Stimulated activated naive CD8-positive, alpha-beta T cell treated with anti-CD3 and anti-CD28 coated beads, Interleukin-15, Interleukin-2, amounts not matched to agents 100 ng/mL and 50 ng/mL, for 24 hours (primary cell): ENCODE results near the gene USO1.
"Not testable (repeated sequence)": the region's sequence is repeated elsewhere in the genome, so short reads cannot be mapped to it uniquely, and the experiment has no call there.

Source experiments
- H3K27ac Mint-ChIP-seq: one replicate; pipeline ENCODE4 v1.8.0; 2021; ENCODE audit warnings: mild to moderate bottlenecking, mixed read lengths
- H3K27me3 Mint-ChIP-seq: one replicate; pipeline ENCODE4 v1.8.0; 2021; ENCODE audit warnings: mixed read lengths
- H3K36me3 Mint-ChIP-seq: one replicate; pipeline ENCODE4 v1.8.0; 2021; ENCODE audit warnings: low read depth, mixed read lengths
- H3K4me1 Mint-ChIP-seq: one replicate; pipeline ENCODE4 v1.8.0; 2021; ENCODE audit warnings: low read depth, mixed read lengths
- H3K4me3 Mint-ChIP-seq: one replicate; pipeline ENCODE4 v1.8.0; 2021; ENCODE audit warnings: mild to moderate bottlenecking, mixed read lengths
- H3K9me3 Mint-ChIP-seq: one replicate; pipeline ENCODE4 v1.8.0; 2021; ENCODE audit warnings: mixed read lengths

Gene USO1

DNA sequence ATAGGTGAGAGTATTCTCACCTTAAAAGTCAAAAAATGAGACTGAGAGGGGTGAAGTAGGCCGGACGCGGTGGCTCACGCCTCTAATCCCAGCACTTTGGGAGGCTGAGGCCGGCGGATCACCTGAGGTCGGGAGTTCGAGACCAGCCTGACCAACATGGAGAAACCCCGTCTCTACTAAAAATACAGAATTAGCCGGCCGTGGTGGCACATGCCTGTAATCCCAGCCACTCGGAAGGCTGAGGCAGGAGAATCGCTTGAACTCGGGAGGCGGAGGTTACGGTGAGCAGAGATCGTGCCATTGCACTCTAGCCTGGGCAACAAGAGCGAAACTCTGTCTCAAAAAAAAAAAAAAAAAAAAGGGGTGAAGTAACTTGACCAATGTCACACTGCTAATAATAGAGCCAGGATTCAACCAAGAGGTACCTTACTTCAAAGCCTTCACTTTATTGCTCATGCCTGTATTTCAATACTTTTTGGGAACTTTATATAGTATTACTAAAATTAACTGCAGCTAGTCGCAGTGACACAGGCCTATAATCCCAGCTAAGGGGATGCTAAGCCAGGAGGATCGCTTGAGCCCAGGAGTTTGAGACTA, 1.7 kb downstream of the USO1 start:
- peak overlapping the region; percentile 13 for H3K27ac Mint-ChIP-seq
- H3K4me1 Mint-ChIP-seq = peaks cover 64% of the 10 kb centered on the region
- H3K27me3 Mint-ChIP-seq, H3K9me3 Mint-ChIP-seq: not testable (repeated sequence)
- H3K4me3 Mint-ChIP-seq = peak overlapping the region; percentile 95
- peaks cover 17% of the 10 kb centered on the region for H3K36me3 Mint-ChIP-seq

DNA sequence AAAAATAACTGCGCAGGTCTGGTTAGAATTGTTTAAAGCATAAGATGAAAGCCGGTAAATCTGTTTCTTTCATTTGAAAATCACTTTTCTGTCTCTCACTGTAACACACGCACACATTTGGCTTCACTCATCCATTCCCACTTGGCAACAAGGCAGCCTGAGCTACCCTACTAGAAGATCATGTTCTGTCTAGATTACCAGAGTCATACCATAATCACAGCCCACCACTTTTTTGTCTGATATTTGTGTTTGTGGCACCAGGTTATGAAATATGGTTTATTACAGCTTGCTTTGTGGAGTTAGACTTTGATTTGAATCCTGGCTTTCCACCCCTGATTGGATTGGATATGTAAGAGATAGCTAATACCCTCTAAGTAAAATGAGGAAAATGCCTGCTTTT, 2.2 kb downstream of the USO1 start:
- H3K4me1 Mint-ChIP-seq = peaks cover 64% of the 10 kb centered on the region
- no peaks in the 10 kb centered on the region for H3K27me3 Mint-ChIP-seq
- peaks cover 17% of the 10 kb centered on the region for H3K36me3 Mint-ChIP-seq
- peak overlapping the region; percentile 95 for H3K4me3 Mint-ChIP-seq
- no peaks in the 10 kb centered on the region for H3K9me3 Mint-ChIP-seq
- peak overlapping the region; percentile 13 for H3K27ac Mint-ChIP-seq

- Mint-ChIP-seq H3K4me1 (peaks cover 64% of the 10 kb centered on the region), H3K4me3 (peak overlapping the region; percentile 95), H3K27me3 (no peaks in the 10 kb centered on the region), H3K9me3 (no peaks in the 10 kb centered on the region), H3K27ac (no peak overlapping the region), H3K36me3 (peaks cover 19% of the 10 kb centered on the region)
These were observed 2.7 kb downstream of the USO1 start for GRCh38 chr4:75727073-75727472.

- Mint-ChIP-seq H3K27me3 (no peaks in the 10 kb centered on the region), H3K4me3 (no peak overlapping the region), H3K36me3 (peaks cover 32% of the 10 kb centered on the region), H3K9me3 (no peaks in the 10 kb centered on the region), H3K27ac (no peak overlapping the region), H3K4me1 (peaks cover 58% of the 10 kb centered on the region)
These were observed 5.5 kb downstream of the USO1 start for GRCh38 chr4:75729836-75730235.

GRCh38 chr4:75733369-75733768, 9.0 kb downstream of the USO1 start:
- H3K4me3 Mint-ChIP-seq = no peak overlapping the region
- peaks cover 32% of the 10 kb centered on the region for H3K4me1 Mint-ChIP-seq
- no peaks in the 10 kb centered on the region for H3K27me3 Mint-ChIP-seq
- no peaks in the 10 kb centered on the region for H3K9me3 Mint-ChIP-seq
- peaks cover 35% of the 10 kb centered on the region for H3K36me3 Mint-ChIP-seq
- H3K27ac Mint-ChIP-seq = no peak overlapping the region

DNA sequence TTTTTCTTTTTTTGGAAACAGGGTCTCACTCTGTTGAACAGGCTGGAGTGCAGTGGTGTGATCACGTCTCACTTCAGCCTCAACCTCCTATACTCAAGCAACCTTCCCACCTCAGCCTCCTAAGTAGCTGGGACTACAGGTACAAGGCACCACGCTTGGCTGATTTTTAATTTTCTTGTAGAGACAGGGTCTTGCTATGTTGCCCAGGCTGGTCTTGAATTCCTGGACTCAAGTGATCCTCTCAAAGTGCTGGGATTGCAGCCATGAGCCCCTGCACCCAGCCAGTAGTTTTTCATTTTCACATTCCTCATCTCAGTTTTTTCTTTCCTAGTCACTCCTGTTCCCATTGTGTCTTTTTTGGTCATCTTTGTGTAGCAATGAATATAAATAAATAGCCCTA, 11.1 kb downstream of the USO1 start:
- Mint-ChIP-seq H3K4me3 (no peak overlapping the region), H3K27me3 (no peaks in the 10 kb centered on the region), H3K27ac (no peak overlapping the region), H3K4me1 (peaks cover 22% of the 10 kb centered on the region), H3K9me3 (no peaks in the 10 kb centered on the region), H3K36me3 (peaks cover 31% of the 10 kb centered on the region)

DNA sequence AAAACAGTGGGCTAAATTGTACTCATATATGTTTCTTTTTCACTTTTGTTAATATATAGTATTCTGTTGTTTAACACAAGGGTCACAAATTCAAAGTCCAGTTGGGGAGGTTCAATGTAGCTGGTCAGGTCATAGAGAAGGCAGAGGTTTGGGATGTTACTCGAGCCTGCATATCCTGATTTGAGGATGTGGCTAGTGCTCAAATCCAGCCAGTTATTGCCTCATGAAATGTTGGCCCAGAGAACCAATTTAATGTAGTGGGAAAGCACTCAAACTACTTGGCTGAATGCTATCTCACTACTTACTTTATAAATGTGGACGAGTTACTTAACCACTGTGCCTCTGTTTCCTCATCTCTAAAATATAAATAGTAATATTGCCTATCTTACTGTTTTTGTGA, 12.5 kb downstream of the USO1 start:
- Mint-ChIP-seq H3K36me3 (peaks cover 31% of the 10 kb centered on the region), H3K4me1 (peaks cover 22% of the 10 kb centered on the region), H3K9me3 (no peaks in the 10 kb centered on the region), H3K27ac (no peak overlapping the region), H3K27me3 (no peaks in the 10 kb centered on the region), H3K4me3 (no peak overlapping the region)

GRCh38 chr4:75737398-75737797, 13.0 kb downstream of the USO1 start:
- Mint-ChIP-seq H3K27ac (no peak overlapping the region), H3K36me3 (peaks cover 28% of the 10 kb centered on the region), H3K27me3 (no peaks in the 10 kb centered on the region), H3K4me1 (peaks cover 18% of the 10 kb centered on the region), H3K4me3 (no peak overlapping the region), H3K9me3 (no peaks in the 10 kb centered on the region)

- Mint-ChIP-seq H3K36me3 (peaks cover 11% of the 10 kb centered on the region), H3K27ac (no peak overlapping the region), H3K27me3 (no peaks in the 10 kb centered on the region), H3K4me3 (no peak overlapping the region), H3K9me3 (no peaks in the 10 kb centered on the region), H3K4me1 (peaks cover 7% of the 10 kb centered on the region)
These were observed 16.6 kb downstream of the USO1 start for GRCh38 chr4:75741027-75741426.

DNA sequence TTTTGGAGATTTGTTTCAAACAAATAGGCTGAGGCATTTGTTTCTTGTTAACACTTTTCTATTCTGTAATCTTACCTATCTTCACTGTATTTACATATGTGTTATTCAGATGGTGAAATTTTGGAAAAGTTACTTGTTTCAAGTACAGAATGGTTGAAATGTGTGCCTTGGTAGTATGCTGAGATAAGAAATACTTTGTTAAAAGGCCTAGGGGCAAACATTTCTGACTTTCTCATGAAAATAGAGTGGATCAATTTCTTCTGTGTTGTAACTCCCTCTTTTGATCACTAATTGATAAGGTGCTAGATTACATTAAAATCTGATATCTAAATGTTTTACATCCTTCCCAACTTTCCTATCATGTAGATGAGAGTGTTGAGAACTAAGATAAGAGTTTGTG, 18.1 kb downstream of the USO1 start:
- peaks cover 5% of the 10 kb centered on the region for H3K36me3 Mint-ChIP-seq
- H3K4me1 Mint-ChIP-seq = peaks cover 7% of the 10 kb centered on the region
- no peak overlapping the region for H3K4me3 Mint-ChIP-seq
- H3K27ac Mint-ChIP-seq = no peak overlapping the region
- H3K9me3 Mint-ChIP-seq = no peaks in the 10 kb centered on the region
- H3K27me3 Mint-ChIP-seq = no peaks in the 10 kb centered on the region

DNA sequence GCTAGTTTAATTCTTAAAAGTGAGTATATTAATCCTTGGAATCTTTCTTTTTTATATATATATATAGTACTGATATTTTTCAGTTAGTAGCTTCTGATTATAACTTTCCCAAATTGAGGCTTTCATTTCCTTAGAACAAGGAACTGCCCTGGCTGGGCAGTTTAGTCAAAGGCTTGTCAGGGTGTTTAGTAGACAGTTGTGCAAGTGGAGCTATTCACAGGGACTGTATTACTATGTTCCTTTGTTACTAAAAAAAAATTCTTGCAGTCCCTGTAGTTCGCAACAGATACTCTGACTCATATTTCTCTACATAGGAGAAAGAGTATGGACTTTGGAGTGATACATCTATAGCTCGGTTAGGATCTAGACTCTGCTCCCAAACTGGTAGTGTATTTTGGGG, 20.8 kb downstream of the USO1 start:
- Mint-ChIP-seq H3K27me3 (no peaks in the 10 kb centered on the region), H3K4me1 (peaks cover 7% of the 10 kb centered on the region), H3K27ac (no peak overlapping the region), H3K4me3 (no peak overlapping the region), H3K36me3 (peaks cover 9% of the 10 kb centered on the region), H3K9me3 (no peaks in the 10 kb centered on the region)

- H3K9me3 Mint-ChIP-seq = no peaks in the 10 kb centered on the region
- H3K27me3 Mint-ChIP-seq = no peaks in the 10 kb centered on the region
- no peak overlapping the region for H3K4me3 Mint-ChIP-seq
- peaks cover 7% of the 10 kb centered on the region for H3K4me1 Mint-ChIP-seq
- peaks cover 9% of the 10 kb centered on the region for H3K36me3 Mint-ChIP-seq
- no peak overlapping the region for H3K27ac Mint-ChIP-seq
These were observed 21.4 kb downstream of the USO1 start for GRCh38 chr4:75745721-75746199.

GRCh38 chr4:75752637-75753036, 28.3 kb downstream of the USO1 start:
- Mint-ChIP-seq H3K27me3 (no peaks in the 10 kb centered on the region), H3K9me3 (no peaks in the 10 kb centered on the region), H3K36me3 (peaks cover 32% of the 10 kb centered on the region), H3K4me3 (no peak overlapping the region), H3K27ac (no peak overlapping the region), H3K4me1 (no peaks in the 10 kb centered on the region)

- H3K27me3 Mint-ChIP-seq = no peaks in the 10 kb centered on the region
- peaks cover 37% of the 10 kb centered on the region for H3K36me3 Mint-ChIP-seq
- no peak overlapping the region for H3K4me3 Mint-ChIP-seq
- H3K4me1 Mint-ChIP-seq = no peaks in the 10 kb centered on the region
- H3K27ac Mint-ChIP-seq = no peak overlapping the region
- no peaks in the 10 kb centered on the region for H3K9me3 Mint-ChIP-seq
These were observed 44.7 kb downstream of the USO1 start for GRCh38 chr4:75769036-75769435.

DNA sequence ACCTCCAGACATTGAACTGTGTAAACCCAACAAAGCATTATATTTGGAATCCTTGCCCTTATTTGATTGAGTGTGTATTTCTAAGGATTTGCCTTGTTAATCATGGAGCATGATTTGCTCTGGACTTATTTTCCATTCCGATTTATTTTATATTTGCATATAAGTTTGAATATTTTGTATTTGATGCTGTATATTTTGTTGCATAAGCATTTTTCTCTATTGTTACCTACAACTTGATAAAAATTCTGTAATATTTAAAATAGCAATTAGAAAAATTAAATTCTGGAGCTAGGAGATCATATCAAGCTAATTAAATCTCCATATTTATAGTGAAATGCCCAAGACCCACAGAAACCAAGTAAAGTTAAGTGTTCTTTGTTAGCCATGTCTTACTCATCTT, 47.2 kb downstream of the USO1 start:
- no peak overlapping the region for H3K4me3 Mint-ChIP-seq
- H3K9me3 Mint-ChIP-seq = no peaks in the 10 kb centered on the region
- H3K4me1 Mint-ChIP-seq = no peaks in the 10 kb centered on the region
- H3K27me3 Mint-ChIP-seq = no peaks in the 10 kb centered on the region
- H3K36me3 Mint-ChIP-seq = peaks cover 57% of the 10 kb centered on the region
- H3K27ac Mint-ChIP-seq = no peak overlapping the region

DNA sequence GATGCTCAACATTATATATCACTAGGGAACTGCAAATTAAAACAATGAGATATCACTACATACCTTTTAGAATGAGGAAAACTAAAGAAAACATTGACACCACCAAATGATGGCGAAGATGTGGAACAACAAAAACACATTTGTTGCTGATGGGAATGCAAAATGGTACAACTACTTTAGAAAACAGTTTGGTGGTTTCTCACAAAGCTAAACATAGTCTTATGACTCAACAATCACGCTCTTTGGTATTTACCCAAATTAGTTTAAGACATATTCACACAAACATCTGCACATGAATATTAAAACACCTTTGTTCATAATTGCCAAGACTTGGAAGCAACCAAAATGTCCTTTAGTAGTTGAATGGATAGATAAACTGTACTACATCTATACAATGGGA, 53.2 kb downstream of the USO1 start:
- H3K27ac Mint-ChIP-seq = no peak overlapping the region
- H3K36me3 Mint-ChIP-seq = peaks cover 81% of the 10 kb centered on the region

More for the DNA sequence above, 53.2 kb downstream of the USO1 start:
- no peak overlapping the region for H3K4me3 Mint-ChIP-seq
- no peaks in the 10 kb centered on the region for H3K27me3 Mint-ChIP-seq
- H3K9me3 Mint-ChIP-seq = no peaks in the 10 kb centered on the region
- no peaks in the 10 kb centered on the region for H3K4me1 Mint-ChIP-seq
